ENCODE data around the gene EVI5L. TPM values are rescaled to one million over a fixed set of nuclear protein-coding genes. Genes with fewer than 3 reads are reported as not detected.
A peak's percentile ranks its signal among the peaks of the same experiment; 100 is the strongest.

Gene EVI5L
- total and polyA plus RNA-seq, 2 of the 8 experiments (the other 6 are each of a cell fraction or from before 2014, with no cell fraction given) = 7.2 to 11.0 TPM

- Histone ChIP-seq H2BK120ac (replicated peaks; ENCODE audit: low read depth, low read length) (no peak overlapping the region), H3K18ac (ENCODE audit: extremely low read depth, low read length) (no peak overlapping the region), H3K79me2 (ENCODE audit: control insufficient read depth in 1 of 2, insufficient read depth in 2 of 2, low read length in 2 of 2) (peaks cover 0 to 7% of the 10 kb centered on the region in 2 experiments; a peak in 2 of 4 replicates), H3K27ac (ENCODE audit: low read depth, low read length) (no peak overlapping the region), H2AFZ (ENCODE audit: low read length) (no peak overlapping the region), H4K8ac (ENCODE audit: extremely low read depth, insufficient read depth, low read length) (no peak overlapping the region), H3K79me1 (ENCODE audit: low read depth, low read length) (no peaks in the 10 kb centered on the region), H3K9ac (replicated peaks in 1 of 4; ENCODE audit: extremely low read depth in 1 of 4, low read depth in 3 of 4, low read length in 3 of 4) (peak overlapping the region in 1 of 4 experiments; percentile 25; a peak in 2 of 7 replicates), H4K20me1 (replicated peaks in 1 of 2; ENCODE audit: control insufficient read depth in 1 of 2, insufficient read depth in 2 of 2, low read length in 2 of 2) (peaks cover 0 to 23% of the 10 kb centered on the region in 2 experiments), H2BK12ac (ENCODE audit: low read depth, low read length) (no peak overlapping the region; the same call in 1 of the 2 replicates), H3K4me1 (replicated peaks in 1 of 4; ENCODE audit: control insufficient read depth in 3 of 4, insufficient read depth in 4 of 4, low read length in 3 of 4) (no peaks in the 10 kb centered on the region), H2BK20ac (ENCODE audit: low read length) (no peak overlapping the region), H2AK5ac (ENCODE audit: low read depth, low read length) (peak overlapping the region; percentile 97), H3K4me2 (ENCODE audit: insufficient read depth in 1 of 2, low read depth in 2 of 2, low read length in 2 of 2) (no peak overlapping the region; a peak in 1 of 4 replicates), H2BK15ac (ENCODE audit: low read length) (no peak overlapping the region), H3K9me3 (ENCODE audit: insufficient read depth in 2 of 2, low read depth in 1 of 2, low read length in 1 of 2) (peaks cover 0 to 14% of the 10 kb centered on the region in 2 experiments; a peak in 2 of 4 replicates), H2BK5ac (ENCODE audit: low read depth, low read length) (no peak overlapping the region), H3K56ac (replicated peaks; ENCODE audit: insufficient read length, low read depth, low read length) (peak overlapping the region; percentile 65), H3K4ac (replicated peaks; ENCODE audit: insufficient read length, low read depth, low read length) (peak overlapping the region; percentile 66), H4K91ac (replicated peaks; ENCODE audit: insufficient read length, low read length) (peak overlapping the region; percentile 37), H3K27me3 (replicated peaks in 1 of 4; ENCODE audit: control insufficient read depth in 3 of 4, extremely low read depth in 1 of 4, insufficient read depth in 3 of 4, low read length in 3 of 4) (no peaks in the 10 kb centered on the region; a peak in 2 of 7 replicates), H4K5ac (ENCODE audit: insufficient read length, low read depth, low read length) (no peak overlapping the region), H3K4me3 (ENCODE audit: extremely low read depth in 1 of 4, insufficient read depth in 2 of 4, low read depth in 3 of 4, low read length in 4 of 4) (no peak overlapping the region), H3K14ac (ENCODE audit: insufficient read length) (peak overlapping the region; percentile 49), H3K23me2 (ENCODE audit: low read depth, low read length) (peaks cover 17% of the 10 kb centered on the region), H3K23ac (ENCODE audit: insufficient read length) (no peak overlapping the region), H3K36me3 (ENCODE audit: control insufficient read depth in 2 of 4, insufficient read depth in 4 of 4, low read length in 3 of 4) (no peaks in the 10 kb centered on the region; a peak in 1 of 8 replicates)
- ChIA-PET POLR2A (ENCODE audit: partially characterized antibody) (no interaction called here), CTCF (ENCODE audit: partially characterized antibody) (no interaction called here)
- 86% methylated on average over 12 of the region's 12 CpGs; no CpG with 5 or more reads in 1 of the 2 experiments for WGBS, 2 experiments (ENCODE audit: extremely low coverage in 1 of 2, insufficient coverage in 1 of 2, insufficient read length in 1 of 2, insufficient replicate concordance in 2 of 2, low coverage in 1 of 2, low lambda C conversion rate in 2 of 2, missing lambda C conversion rate in 1 of 2)
- DNase-seq (ENCODE audit: low read depth in 1 of 2, low spot score in 2 of 2) = no peak
- no peak for FAIRE-seq
- TF ChIP-seq HDAC2 (IDR thresholded peaks at IDR 0.05; ENCODE audit: borderline replicate concordance in 1 of 2, low read depth in 2 of 2, low read length in 2 of 2) (no peak), EP300 (IDR thresholded peaks at IDR 0.05; ENCODE audit: borderline replicate concordance in 1 of 2, low read depth in 2 of 2, low read length in 2 of 2) (no peak), NRF1 (IDR thresholded peaks at IDR 0.05; ENCODE audit: low read depth, low read length) (no peak), SIX5 (IDR thresholded peaks at IDR 0.05; ENCODE audit: low read depth, low read length) (no peak), JUN (IDR thresholded peaks at IDR 0.05; ENCODE audit: low read depth, low read length) (no peak), RFX5 (IDR thresholded peaks at IDR 0.05; ENCODE audit: borderline replicate concordance, low read depth, low read length) (no peak), FOSL1 (IDR thresholded peaks at IDR 0.05; ENCODE audit: insufficient read depth, low read depth, low read length) (no peak), TAF1 (IDR thresholded peaks at IDR 0.05; ENCODE audit: low read depth, low read length) (no peak), CHD1 (IDR thresholded peaks at IDR 0.05; ENCODE audit: low read depth, low read length) (no peak)
Observed at GRCh38 chr19:7842661-7843294, 12.8 kb downstream of the EVI5L start.
